Activated T-cell treated with anti-CD3 and anti-CD28 coated beads, Interleukin-2, amount 50 U/mL, for 72 hours (primary cell): ENCODE measurements around the gene TM9SF3. TPM values are rescaled to one million over a fixed set of nuclear protein-coding genes. Genes with fewer than 3 reads are reported as not detected.

Experiments used
- ATAC-seq, 2 donors: fragments of 150-1000 bp; cut with Tn5 transposase; replicated peaks in 1 of 2; 2 replicates each; pipeline ENCODE4 v1.10.0; 2021; ENCODE audit warnings: moderate library complexity in 2 of 2, mild to moderate bottlenecking in 1 of 2
- DNase-seq, 2 donors: peaks; one replicate each; pipeline ENCODE4 v3.0.0; 2021 to 2022; ENCODE audit warnings: mixed read lengths in 1 of 2
- H3K27ac Mint-ChIP-seq: one replicate; pipeline ENCODE4 v1.8.0; 2022; ENCODE audit warnings: mild to moderate bottlenecking, moderate library complexity, mixed read lengths
- H3K27me3 Mint-ChIP-seq: one replicate; pipeline ENCODE4 v1.8.0; 2022; ENCODE audit warnings: low read depth, mixed read lengths
- H3K36me3 Mint-ChIP-seq, 2 donors: one replicate each; pipeline ENCODE4 v1.8.0; 2022; ENCODE audit warnings: mixed read lengths in 2 of 2, mild to moderate bottlenecking in 1 of 2; ENCODE audit not compliant: insufficient read depth in 2 of 2
- H3K4me1 Mint-ChIP-seq: one replicate; pipeline ENCODE4 v1.8.0; 2022; ENCODE audit warnings: low read depth, mixed read lengths
- H3K4me3 Mint-ChIP-seq, 2 donors: one replicate each; pipeline ENCODE4 v1.8.0; 2022; ENCODE audit warnings: mild to moderate bottlenecking in 2 of 2, mixed read lengths in 2 of 2, moderate library complexity in 2 of 2
- H3K9me3 Mint-ChIP-seq, 2 donors: one replicate each; pipeline ENCODE4 v1.8.0; 2022; ENCODE audit warnings: mixed read lengths in 2 of 2
- total RNA-seq, 2 donors: library from RNA; stranded (reverse); gene quantifications; one replicate each; pipeline ENCODE4 v1.2.3, GENCODE V29; 2022

Gene TM9SF3
- total RNA-seq = 10 to 100 TPM; 72.8 to 76.7 TPM

- H3K36me3 Mint-ChIP-seq = peaks cover 2 to 4% of the 10 kb centered on the region in 2 donors
- H3K4me3 Mint-ChIP-seq = peak within 1 kb of the TSS; percentile 94 to 95
These were observed at the start of gene TM9SF3 for GRCh38 chr10:96586419-96587263. Gene TM9SF3, minus strand, starts transcription at chr10:96587012. Its CDS starts 177 bp downstream, at chr10:96586835.

GRCh38 chr10:96636551-96636950 is 49.7 kb upstream of the TM9SF3 start:
- H3K27ac Mint-ChIP-seq = no peak overlapping the region
- H3K36me3 Mint-ChIP-seq = no peaks in the 10 kb centered on the region
- no peaks in the 10 kb centered on the region for H3K27me3 Mint-ChIP-seq
- ATAC-seq (no peak), DNase-seq (no peak)
- no peaks in the 10 kb centered on the region for H3K4me1 Mint-ChIP-seq
- H3K4me3 Mint-ChIP-seq = no peak overlapping the region
- H3K9me3 Mint-ChIP-seq = no peaks in the 10 kb centered on the region

More at GRCh38 chr10:96586419-96587263, at the start of gene TM9SF3:
- H3K9me3 Mint-ChIP-seq = no peaks in the 10 kb centered on the region
- DNase-seq (peak; percentile 94 to 95), ATAC-seq (peak; percentile 78 to 80)
- H3K27me3 Mint-ChIP-seq = peaks cover 8% of the 10 kb centered on the region
- H3K4me1 Mint-ChIP-seq = peaks cover 40% of the 10 kb centered on the region
- peak within 1 kb of the TSS; percentile 96 for H3K27ac Mint-ChIP-seq

DNA sequence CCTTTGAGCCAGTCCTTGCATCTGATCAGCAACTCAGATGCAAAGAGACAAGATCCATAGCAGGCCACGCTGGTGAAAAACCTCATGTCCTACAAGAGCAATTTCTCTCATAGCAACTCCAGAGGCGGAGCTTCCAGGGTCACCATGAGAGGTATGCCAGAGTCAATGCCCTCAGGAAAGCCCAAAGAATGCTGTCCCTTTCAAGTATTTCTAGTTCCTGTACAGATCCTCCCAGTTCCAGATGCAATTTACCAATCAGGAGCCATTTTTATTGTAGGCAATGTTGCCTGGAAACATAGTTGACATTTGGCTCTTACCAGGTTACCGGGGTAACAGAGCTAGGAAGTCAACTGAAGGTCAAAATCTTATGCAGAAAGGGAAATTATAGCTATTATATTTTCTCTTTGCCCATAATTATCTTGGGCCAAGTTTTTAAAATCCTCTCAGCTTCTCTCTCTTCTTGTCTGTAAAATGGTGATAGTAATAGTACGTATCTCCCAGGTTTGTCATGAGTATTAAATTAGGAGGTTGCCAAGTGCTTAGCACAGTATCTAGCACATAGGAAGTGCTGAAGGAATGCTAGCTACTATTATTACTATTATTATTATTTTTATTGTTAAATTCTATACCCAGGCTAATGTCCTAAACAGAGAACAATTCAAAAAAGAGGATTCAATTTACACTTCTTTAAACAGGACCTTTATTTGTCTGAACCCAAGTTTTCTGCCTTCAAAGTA is 46.3 kb upstream of the TM9SF3 start:
- Mint-ChIP-seq H3K4me3 (no peak overlapping the region), H3K9me3 (no peaks in the 10 kb centered on the region), H3K27ac (no peak overlapping the region), H3K27me3 (no peaks in the 10 kb centered on the region), H3K36me3 (no peaks in the 10 kb centered on the region), H3K4me1 (no peaks in the 10 kb centered on the region)
- DNase-seq (no peak), ATAC-seq (no peak)

- Mint-ChIP-seq H3K9me3 (no peaks in the 10 kb centered on the region), H3K4me1 (no peaks in the 10 kb centered on the region), H3K27ac (no peak overlapping the region), H3K4me3 (no peak overlapping the region), H3K36me3 (no peaks in the 10 kb centered on the region), H3K27me3 (no peaks in the 10 kb centered on the region)
- DNase-seq = no peak
- ATAC-seq = no peak
These were observed 40.5 kb upstream of the TM9SF3 start for GRCh38 chr10:96627292-96627691.

DNA sequence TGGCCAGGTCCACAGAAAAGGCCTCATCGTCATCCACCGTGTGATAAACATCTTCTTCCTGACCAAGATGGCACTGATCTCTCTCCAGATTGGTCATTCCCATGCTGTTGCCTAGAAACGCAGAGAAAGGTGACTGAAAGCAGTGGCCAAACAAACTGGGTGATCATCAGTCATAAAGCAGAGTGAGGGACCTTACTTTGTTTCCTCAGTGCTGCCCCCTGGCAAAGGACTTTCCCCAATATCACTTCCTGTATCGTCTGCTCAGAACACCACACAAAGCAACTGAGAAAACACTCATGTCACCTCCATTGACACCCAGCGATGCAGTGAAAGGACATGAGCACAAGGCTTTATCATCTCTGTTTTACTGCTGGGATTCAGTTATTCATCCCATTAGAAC is 40.0 kb upstream of the TM9SF3 start:
- ATAC-seq (no peak), DNase-seq (peak in 1 of 2 donors; percentile 19)
- H3K4me1 Mint-ChIP-seq = no peaks in the 10 kb centered on the region
- H3K27ac Mint-ChIP-seq = no peak overlapping the region
- H3K9me3 Mint-ChIP-seq = no peaks in the 10 kb centered on the region
- H3K4me3 Mint-ChIP-seq = no peak overlapping the region
- no peaks in the 10 kb centered on the region for H3K27me3 Mint-ChIP-seq
- no peaks in the 10 kb centered on the region for H3K36me3 Mint-ChIP-seq

DNA sequence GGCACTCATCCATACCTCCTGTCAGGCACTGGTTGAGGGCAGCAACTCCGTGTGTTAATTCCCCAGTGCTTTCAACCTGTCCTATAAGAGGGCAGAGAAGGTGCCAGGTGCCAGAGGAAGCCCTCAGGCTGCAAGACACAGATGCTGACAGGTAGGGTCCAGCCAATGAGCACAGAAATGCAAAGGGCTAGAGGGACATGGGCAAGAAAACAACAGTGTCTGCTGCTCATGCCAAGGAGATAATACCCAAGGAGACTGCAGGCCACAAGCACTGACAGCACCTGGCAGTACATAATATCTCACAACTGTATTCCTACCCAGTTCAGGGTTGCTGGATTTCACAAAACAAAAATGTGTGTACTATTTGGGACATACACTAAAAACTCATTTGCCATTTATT is 38.4 kb upstream of the TM9SF3 start:
- Mint-ChIP-seq H3K9me3 (no peaks in the 10 kb centered on the region), H3K4me1 (no peaks in the 10 kb centered on the region), H3K36me3 (no peaks in the 10 kb centered on the region), H3K4me3 (no peak overlapping the region), H3K27me3 (no peaks in the 10 kb centered on the region), H3K27ac (no peak overlapping the region)
- ATAC-seq (no peak), DNase-seq (no peak)

DNA sequence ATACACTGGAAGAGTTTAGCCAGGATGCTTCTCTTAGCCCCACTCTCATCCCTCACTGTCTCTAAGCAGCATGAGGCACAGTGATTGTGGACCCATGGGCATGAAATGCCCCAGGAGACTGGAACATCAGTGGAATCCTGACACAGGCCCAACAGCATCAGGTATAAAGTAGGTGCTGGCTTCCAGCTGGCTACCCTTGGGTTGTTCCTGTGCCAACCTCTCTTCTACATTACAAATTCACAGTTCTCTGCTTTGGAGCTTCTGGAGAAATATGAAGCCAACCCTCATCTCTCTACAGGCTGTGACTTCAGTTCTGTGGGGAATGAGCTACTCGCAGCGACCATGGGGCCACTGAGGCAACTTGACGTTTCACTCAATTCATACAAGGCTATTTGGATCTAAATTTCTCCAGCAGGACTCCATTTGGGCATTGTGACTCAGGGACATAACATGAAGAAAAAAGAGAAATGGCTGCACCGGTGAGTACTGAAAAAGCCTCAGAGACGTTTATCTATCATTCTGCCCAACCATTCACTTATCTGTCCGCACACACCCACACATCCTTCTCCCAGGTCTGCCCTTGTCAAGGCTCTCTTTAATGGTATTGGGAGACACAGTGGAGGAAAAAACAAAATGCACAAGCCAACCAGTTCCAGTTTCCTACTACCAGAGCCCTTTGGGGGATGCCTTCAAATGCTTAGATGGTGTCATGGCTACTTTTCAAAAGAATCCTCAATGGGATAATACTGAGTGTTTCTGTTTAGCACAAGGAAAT is 35.4 kb upstream of the TM9SF3 start:
- ATAC-seq = no peak
- no peak overlapping the region for H3K27ac Mint-ChIP-seq

DNA sequence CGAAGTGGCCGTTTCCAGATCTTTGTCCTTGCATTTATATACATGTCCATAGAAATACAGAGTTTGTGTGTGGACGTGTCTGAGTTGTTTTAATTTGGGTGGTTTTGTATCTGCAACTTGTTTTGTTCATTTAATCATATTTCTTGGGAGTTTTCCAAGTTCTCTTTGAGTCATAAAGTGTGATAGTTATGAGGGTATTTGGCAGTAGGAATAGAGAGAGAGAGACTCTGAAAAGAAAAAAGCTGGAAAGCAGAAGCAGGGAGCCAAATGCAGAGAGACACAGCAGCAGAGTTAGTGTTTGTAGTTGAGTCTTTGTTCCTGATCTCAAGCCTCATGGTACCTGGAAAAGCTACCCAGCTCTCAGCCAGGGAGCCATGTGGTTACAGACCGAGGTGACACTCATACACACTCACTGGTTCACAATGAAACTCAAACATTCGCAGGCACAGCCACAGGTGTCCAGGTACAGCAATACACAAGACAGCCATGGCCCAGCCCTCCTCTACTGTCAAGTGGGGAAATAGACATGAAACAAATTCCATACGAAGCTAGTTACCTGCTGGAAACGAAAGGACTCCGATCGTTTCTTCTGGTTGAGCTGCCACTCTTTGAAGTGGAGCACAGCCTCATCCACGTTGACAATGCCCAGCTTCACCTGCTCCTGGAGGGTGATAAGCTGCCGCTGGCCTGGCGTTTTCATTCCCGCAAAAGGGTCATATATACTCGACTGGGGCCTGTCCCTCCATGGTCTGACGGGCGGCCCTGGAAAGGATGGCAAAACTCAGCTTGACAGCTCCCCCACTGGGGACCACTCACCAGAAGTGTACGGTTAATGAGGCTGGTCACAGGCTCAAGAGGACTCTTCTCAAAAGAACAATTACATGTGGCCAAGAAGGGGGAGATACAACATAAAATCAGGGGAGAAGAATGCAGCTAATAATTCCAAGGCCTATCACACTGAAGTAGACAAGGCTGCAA is 33.3 kb upstream of the TM9SF3 start:
- Mint-ChIP-seq H3K9me3 (no peaks in the 10 kb centered on the region), H3K36me3 (no peaks in the 10 kb centered on the region), H3K27me3 (no peaks in the 10 kb centered on the region), H3K4me1 (no peaks in the 10 kb centered on the region), H3K27ac (peak overlapping the region; percentile 25), H3K4me3 (no peak overlapping the region)
- ATAC-seq = no peak
- no peak for DNase-seq

More for the DNA sequence above, 35.4 kb upstream of the TM9SF3 start:
- Mint-ChIP-seq H3K9me3 (no peaks in the 10 kb centered on the region), H3K4me3 (no peak overlapping the region), H3K27me3 (no peaks in the 10 kb centered on the region), H3K4me1 (no peaks in the 10 kb centered on the region), H3K36me3 (no peaks in the 10 kb centered on the region)
- no peak for DNase-seq

- ATAC-seq = no peak
- DNase-seq = no peak
- H3K4me1 Mint-ChIP-seq = no peaks in the 10 kb centered on the region
- no peaks in the 10 kb centered on the region for H3K27me3 Mint-ChIP-seq
- H3K27ac Mint-ChIP-seq = no peak overlapping the region
- H3K4me3 Mint-ChIP-seq = no peak overlapping the region
- H3K36me3 Mint-ChIP-seq = no peaks in the 10 kb centered on the region
- no peaks in the 10 kb centered on the region for H3K9me3 Mint-ChIP-seq
These were observed 32.3 kb upstream of the TM9SF3 start for GRCh38 chr10:96619120-96619519.

- H3K9me3 Mint-ChIP-seq = no peaks in the 10 kb centered on the region
- no peaks in the 10 kb centered on the region for H3K27me3 Mint-ChIP-seq
- DNase-seq (no peak), ATAC-seq (no peak)
- H3K27ac Mint-ChIP-seq = no peak overlapping the region
- no peaks in the 10 kb centered on the region for H3K4me1 Mint-ChIP-seq
- no peak overlapping the region for H3K4me3 Mint-ChIP-seq
- H3K36me3 Mint-ChIP-seq = no peaks in the 10 kb centered on the region
These were observed 31.8 kb upstream of the TM9SF3 start for GRCh38 chr10:96618653-96619052.

DNA sequence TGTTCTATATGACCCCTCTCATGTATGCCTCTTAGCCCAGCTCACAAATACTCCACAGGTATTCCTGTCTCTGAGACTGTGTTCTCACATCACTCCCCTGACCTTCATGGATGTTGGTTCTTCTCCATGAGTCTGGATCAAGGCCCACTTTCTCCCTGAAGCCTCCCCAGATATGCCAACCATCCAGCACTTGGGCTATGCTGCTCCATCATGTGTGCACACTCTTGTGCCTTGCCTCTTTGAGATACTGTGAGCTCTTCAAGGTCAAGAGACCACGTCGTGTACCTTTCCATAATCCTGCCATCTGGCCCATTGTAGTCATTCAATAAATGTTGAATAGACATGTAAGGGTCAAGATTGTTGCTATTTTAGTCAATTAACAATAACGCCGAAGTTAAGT is 30.1 kb upstream of the TM9SF3 start:
- Mint-ChIP-seq H3K27me3 (no peaks in the 10 kb centered on the region), H3K9me3 (no peaks in the 10 kb centered on the region), H3K4me1 (no peaks in the 10 kb centered on the region), H3K27ac (no peak overlapping the region), H3K4me3 (no peak overlapping the region), H3K36me3 (no peaks in the 10 kb centered on the region)
- no peak for ATAC-seq
- DNase-seq = no peak

GRCh38 chr10:96614515-96614914 is 27.7 kb upstream of the TM9SF3 start:
- Mint-ChIP-seq H3K27ac (no peak overlapping the region), H3K36me3 (no peaks in the 10 kb centered on the region), H3K4me3 (no peak overlapping the region), H3K9me3 (no peaks in the 10 kb centered on the region), H3K27me3 (no peaks in the 10 kb centered on the region), H3K4me1 (no peaks in the 10 kb centered on the region)
- ATAC-seq (no peak), DNase-seq (no peak)
